ENCODE measurements around the gene REV3L.
"Not testable (repeated sequence)": the region's sequence is repeated elsewhere in the genome, so short reads cannot be mapped to it uniquely, and the experiment has no call there.

Gene REV3L

DNA sequence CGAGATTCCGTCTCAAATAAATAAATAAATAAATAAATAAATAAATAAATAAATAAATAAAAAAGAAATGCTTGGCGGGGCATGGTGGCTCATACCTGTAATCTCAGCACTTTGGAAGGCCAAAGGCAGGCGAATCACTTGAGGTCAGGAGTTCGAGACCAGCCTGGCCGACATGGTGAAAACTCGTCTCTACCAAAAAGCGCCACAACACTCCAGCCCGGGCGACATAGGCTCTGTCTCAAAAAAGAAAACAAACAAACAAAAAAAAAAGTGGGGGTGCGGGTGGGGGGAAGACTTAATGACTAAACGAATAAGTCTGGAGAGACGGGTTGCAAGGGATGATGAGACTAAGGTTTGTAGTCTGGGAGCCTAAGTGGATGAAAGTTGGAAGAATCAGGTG lies 225.0 kb downstream of the REV3L start:
- no peak overlapping the region for H3K4me2 ChIP-seq (ENCODE audit: low read length)
- H3K9me3 ChIP-seq (ENCODE audit: control insufficient read depth, insufficient read depth, low read length), result no peaks in the 10 kb centered on the region
- H3K36me3 ChIP-seq (ENCODE audit: control insufficient read depth, low read length), result peaks cover 5% of the 10 kb centered on the region; the same call in 1 of the 2 replicates
- H3K4me3 ChIP-seq (ENCODE audit: low read length), result no peak overlapping the region
- H3F3A ChIP-seq (ENCODE audit: control insufficient read depth, insufficient read depth), result peaks cover 4% of the 10 kb centered on the region; the same call in 1 of the 2 replicates
- H3K4me1 ChIP-seq (ENCODE audit: control insufficient read depth, low read length), result peaks cover 21% of the 10 kb centered on the region
- H3K27me3 ChIP-seq (ENCODE audit: control insufficient read depth, low read length), result peaks cover 18% of the 10 kb centered on the region
- no peaks in the 10 kb centered on the region for H3K9me2 ChIP-seq (replicated peaks; ENCODE audit: control insufficient read depth, low read length)
- no peaks in the 10 kb centered on the region for H4K20me1 ChIP-seq (ENCODE audit: control insufficient read depth, insufficient read depth, low read depth, low read length)
- TF ChIP-seq, protein P1, sequence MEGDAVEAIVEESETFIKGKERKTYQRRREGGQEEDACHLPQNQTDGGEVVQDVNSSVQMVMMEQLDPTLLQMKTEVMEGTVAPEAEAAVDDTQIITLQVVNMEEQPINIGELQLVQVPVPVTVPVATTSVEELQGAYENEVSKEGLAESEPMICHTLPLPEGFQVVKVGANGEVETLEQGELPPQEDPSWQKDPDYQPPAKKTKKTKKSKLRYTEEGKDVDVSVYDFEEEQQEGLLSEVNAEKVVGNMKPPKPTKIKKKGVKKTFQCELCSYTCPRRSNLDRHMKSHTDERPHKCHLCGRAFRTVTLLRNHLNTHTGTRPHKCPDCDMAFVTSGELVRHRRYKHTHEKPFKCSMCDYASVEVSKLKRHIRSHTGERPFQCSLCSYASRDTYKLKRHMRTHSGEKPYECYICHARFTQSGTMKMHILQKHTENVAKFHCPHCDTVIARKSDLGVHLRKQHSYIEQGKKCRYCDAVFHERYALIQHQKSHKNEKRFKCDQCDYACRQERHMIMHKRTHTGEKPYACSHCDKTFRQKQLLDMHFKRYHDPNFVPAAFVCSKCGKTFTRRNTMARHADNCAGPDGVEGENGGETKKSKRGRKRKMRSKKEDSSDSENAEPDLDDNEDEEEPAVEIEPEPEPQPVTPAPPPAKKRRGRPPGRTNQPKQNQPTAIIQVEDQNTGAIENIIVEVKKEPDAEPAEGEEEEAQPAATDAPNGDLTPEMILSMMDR (IDR thresholded peaks at IDR 0.05; ENCODE audit: low read depth, low read length, poor library complexity, severe bottlenecking), result no peak
- no peak for TF ChIP-seq EZH2phosphoT487 (IDR thresholded peaks at IDR 0.05; ENCODE audit: borderline replicate concordance, low read length)
- H3K27ac ChIP-seq (ENCODE audit: low read depth, low read length), result no peak overlapping the region
- H3K79me2 ChIP-seq (ENCODE audit: control insufficient read depth, low read length), result peaks cover 30% of the 10 kb centered on the region

DNA sequence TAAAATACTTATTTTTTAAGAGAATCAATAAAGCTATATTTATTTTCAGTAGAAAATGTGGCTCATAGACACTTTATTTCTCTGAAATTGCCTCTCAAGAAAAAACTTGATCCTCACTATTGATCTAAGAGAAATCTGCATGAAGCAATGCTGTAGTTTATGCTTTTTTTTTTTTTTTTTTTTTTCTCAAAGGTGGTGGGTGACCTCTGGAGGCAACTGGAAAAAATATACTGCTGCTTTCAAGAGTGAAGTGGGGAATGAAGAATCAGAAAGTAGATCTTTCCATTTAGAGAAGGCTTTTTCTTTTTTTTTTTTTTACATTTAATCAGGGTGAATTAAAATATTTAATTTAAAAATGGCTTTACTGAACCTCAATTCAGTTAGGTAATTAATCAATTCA lies 226.4 kb downstream of the REV3L start:
- H3K4me3 ChIP-seq (ENCODE audit: low read length), result no peak overlapping the region
- peaks cover 4% of the 10 kb centered on the region; the same call in 1 of the 2 replicates for H3F3A ChIP-seq (ENCODE audit: control insufficient read depth, insufficient read depth)
- peaks cover 18% of the 10 kb centered on the region for H3K27me3 ChIP-seq (ENCODE audit: control insufficient read depth, low read length)
- H3K9me3 ChIP-seq (ENCODE audit: control insufficient read depth, insufficient read depth, low read length), result no peaks in the 10 kb centered on the region
- H3K36me3 ChIP-seq (ENCODE audit: control insufficient read depth, low read length), result no peaks in the 10 kb centered on the region
- peaks cover 24% of the 10 kb centered on the region for H3K4me1 ChIP-seq (ENCODE audit: control insufficient read depth, low read length)
- H3K9me2 ChIP-seq (replicated peaks; ENCODE audit: control insufficient read depth, low read length), result no peaks in the 10 kb centered on the region
- TF ChIP-seq, protein P1 (IDR thresholded peaks at IDR 0.05; ENCODE audit: low read depth, low read length, poor library complexity, severe bottlenecking), result peak; percentile 10
- no peak for TF ChIP-seq EZH2phosphoT487 (IDR thresholded peaks at IDR 0.05; ENCODE audit: borderline replicate concordance, low read length)
- no peak overlapping the region for H3K4me2 ChIP-seq (ENCODE audit: low read length)
- peaks cover 21% of the 10 kb centered on the region for H3K79me2 ChIP-seq (ENCODE audit: control insufficient read depth, low read length)
- H3K27ac ChIP-seq (ENCODE audit: low read depth, low read length), result no peak overlapping the region
- H4K20me1 ChIP-seq (ENCODE audit: control insufficient read depth, insufficient read depth, low read depth, low read length), result no peaks in the 10 kb centered on the region

DNA sequence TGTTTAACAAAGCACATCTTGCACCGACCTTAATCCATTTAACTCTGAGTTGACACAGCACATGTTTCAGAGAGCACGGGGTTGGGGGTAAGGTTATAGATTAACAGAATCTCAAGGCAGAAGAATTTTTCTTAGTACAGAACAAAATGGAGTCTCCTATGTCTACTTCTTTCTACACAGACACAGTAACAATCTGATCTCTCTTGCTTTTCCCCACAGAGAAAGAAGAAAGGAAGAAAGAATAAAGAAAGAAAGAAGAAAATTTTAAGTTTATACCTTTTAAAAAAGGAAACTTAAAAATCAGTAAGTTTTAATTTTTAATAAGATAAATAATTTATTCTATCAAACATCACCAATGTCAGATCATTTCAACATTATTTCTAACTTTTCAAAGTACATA lies 227.2 kb downstream of the REV3L start:
- not testable (repeated sequence) for H3K36me3 ChIP-seq (ENCODE audit: control insufficient read depth, low read length); H3K27ac ChIP-seq (ENCODE audit: low read depth, low read length); H3K9me2 ChIP-seq (replicated peaks; ENCODE audit: control insufficient read depth, low read length); H4K20me1 ChIP-seq (ENCODE audit: control insufficient read depth, insufficient read depth, low read depth, low read length); H3K4me2 ChIP-seq (ENCODE audit: low read length); H3F3A ChIP-seq (ENCODE audit: control insufficient read depth, insufficient read depth); H3K9me3 ChIP-seq (ENCODE audit: control insufficient read depth, insufficient read depth, low read length); H3K4me3 ChIP-seq (ENCODE audit: low read length)
- Histone ChIP-seq H3K27me3 (ENCODE audit: control insufficient read depth, low read length) (peaks cover 18% of the 10 kb centered on the region), H3K79me2 (ENCODE audit: control insufficient read depth, low read length) (peaks cover 16% of the 10 kb centered on the region), H3K4me1 (ENCODE audit: control insufficient read depth, low read length) (peaks cover 26% of the 10 kb centered on the region)

DNA sequence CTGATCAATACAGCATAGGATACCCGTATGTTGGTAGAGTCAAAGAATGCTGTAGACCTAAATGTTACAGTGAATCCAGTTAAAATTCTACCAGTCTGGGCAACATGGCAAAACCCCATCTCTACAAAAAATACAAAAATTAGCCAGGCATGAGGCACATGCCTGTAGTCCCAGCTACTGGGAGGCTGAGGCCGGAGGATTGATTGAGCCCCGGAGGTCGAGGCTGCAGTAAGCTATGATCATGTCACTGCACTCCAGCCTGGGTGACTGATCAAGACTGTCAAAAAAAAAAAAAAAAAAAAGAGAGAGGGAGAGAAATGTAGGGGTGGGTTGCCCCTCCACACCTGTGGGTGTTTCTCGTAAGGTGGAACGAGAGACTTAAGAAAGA lies 228.2 kb downstream of the REV3L start:
- H3K79me2 ChIP-seq (ENCODE audit: control insufficient read depth, low read length), result peaks cover 5% of the 10 kb centered on the region
- no peaks in the 10 kb centered on the region for H3K9me2 ChIP-seq (replicated peaks; ENCODE audit: control insufficient read depth, low read length)
- H3K9me3 ChIP-seq (ENCODE audit: control insufficient read depth, insufficient read depth, low read length), result no peaks in the 10 kb centered on the region
- H3K4me1 ChIP-seq (ENCODE audit: control insufficient read depth, low read length), result peaks cover 17% of the 10 kb centered on the region
- H3K4me2 ChIP-seq (ENCODE audit: low read length), result no peak overlapping the region
- H3K27me3 ChIP-seq (ENCODE audit: control insufficient read depth, low read length), result peaks cover 18% of the 10 kb centered on the region
- H3K4me3 ChIP-seq (ENCODE audit: low read length), result no peak overlapping the region
- no peaks in the 10 kb centered on the region for H3K36me3 ChIP-seq (ENCODE audit: control insufficient read depth, low read length)
- TF ChIP-seq, protein P1 (IDR thresholded peaks at IDR 0.05; ENCODE audit: low read depth, low read length, poor library complexity, severe bottlenecking), result no peak
- no peaks in the 10 kb centered on the region for H4K20me1 ChIP-seq (ENCODE audit: control insufficient read depth, insufficient read depth, low read depth, low read length)
- H3K27ac ChIP-seq (ENCODE audit: low read depth, low read length), result no peak overlapping the region
- peaks cover 4% of the 10 kb centered on the region; the same call in 1 of the 2 replicates for H3F3A ChIP-seq (ENCODE audit: control insufficient read depth, insufficient read depth)
